Muscle of arm (tissue), 12 donors: ENCODE data around the gene PTPN1. TPM values are rescaled to one million over a fixed set of nuclear protein-coding genes. Genes with fewer than 3 reads are reported as not detected.

Source experiments
- DNase-seq: peaks from one replicate; pipeline ENCODE4 v3.0.0-alpha.2; 2013
- polyA plus RNA-seq, 12 donors: library from polyadenylated mRNA; unstranded; fragments of 120-200 nt; gene quantifications; one replicate each; pipeline ENCODE4 v1.2.1, GENCODE V29; 2013; ENCODE audit not compliant: insufficient read length in 12 of 12

PTPN1 gene
- polyA plus RNA-seq, 12 donors = 16.9 to 22.1 (median 18.5) TPM; not detected in 1

DNA sequence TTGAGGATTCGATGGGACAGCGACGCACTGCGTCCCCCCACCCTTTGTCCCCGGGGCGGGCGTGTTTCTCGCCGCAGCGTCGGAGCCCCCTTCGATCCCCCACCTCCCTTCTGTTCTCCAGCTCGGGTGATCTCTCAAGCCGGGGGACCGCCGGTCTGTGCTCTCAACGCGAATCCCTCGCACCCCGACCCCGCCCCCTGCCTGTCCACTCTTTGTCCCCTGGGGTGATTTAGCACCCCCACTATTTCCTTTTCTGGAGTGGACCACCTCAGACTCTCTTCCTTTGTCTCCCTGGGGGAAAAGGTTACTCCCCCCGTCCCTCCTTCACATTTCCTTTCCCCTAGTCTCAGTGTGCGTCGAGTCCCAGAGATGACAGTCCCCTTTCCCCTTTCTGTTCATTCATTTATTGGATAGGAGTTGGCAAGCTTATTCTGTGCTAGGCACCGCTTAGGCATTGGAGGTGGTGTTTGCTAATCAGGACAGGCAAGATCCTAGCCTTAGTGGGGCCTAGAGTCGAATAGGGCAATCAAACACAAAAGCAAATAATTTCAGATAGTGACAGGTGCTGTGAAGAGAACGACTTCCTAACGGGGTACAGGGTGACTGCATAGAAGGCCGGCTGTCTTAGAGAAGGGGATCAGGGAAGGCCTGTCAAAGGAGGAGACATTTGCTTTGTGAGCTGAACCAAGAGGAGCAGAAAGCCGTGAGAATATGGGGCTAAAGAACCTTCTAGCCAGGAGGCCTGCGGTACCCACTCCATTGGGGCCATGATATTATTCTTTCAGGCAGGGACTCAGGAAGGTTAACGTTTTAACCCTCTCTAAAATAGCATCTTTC, 741 bp downstream of the PTPN1 start:
- DNase-seq = no peak

DNA sequence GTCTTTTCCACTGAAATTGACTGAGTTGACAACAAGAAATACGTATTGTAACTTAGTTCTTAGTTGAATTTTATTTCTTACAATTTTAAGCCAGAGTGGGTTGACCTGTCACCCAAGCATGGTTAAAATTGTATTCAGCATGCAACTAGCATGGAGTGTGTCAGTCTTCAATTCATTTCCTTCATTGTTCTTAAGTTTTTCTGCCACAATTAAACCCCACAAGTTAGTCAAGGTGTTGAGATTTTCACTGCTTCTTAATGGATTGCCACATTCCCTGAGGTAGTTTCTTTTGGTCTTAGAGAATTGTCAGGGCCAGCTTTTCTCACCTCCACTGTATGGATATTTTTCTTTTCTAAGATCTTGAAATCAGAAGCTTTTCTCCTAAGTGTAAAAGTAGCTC, 2.1 kb downstream of the PTPN1 start:
- no peak for DNase-seq

DNA sequence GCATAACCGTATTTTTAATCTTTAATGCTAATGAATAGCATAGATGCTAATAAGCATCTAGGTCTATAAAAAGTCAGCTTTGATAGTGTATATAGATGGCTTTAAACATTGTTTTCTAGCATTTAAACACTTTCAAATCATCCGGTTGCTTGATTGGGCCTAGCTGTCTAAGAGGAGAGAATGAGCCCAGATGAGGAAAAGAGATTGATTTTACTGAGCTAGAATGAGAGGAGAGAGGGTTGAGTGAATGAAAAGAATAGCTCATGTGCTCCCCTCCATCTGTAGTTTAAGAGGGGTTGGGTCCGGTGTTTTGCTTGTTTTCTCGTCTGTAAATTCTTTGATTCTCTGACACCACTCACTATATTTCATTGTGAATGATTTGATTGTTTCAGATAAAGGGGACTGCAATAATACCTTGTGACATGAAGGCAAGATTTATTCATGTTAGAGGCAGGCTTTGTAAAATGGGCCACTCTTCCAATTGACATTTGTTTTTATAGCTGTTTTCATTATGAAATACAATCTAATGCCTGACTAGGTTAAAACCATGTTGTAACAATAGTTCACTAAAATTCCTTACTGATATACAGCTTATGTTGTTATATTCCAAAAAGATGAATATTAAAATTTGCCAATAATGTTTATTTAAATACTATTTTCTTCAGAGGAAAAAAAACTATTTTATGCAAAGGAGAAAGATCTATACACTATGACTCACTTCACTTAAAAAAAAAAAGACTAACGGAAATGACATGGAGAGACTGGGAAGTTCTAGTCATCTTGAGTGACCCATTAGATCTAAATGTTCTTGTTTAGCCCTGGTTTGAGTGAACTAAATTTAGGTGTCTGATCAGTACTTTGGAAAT, 3.2 kb downstream of the PTPN1 start:
- no peak for DNase-seq

DNA sequence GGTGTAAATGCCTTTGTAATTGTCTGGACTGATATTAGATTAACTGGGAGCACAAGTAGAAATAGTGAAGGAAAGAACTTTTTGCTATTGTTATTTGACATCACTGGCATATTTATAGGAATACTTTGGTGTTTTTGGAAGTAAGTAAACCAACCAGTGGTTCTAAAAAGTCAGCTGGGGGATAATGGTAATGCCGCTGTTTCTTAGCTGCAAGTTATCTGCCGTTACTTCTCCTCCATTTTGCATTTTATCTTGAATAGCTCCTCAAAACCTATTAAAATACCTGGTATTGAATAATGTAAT, 3.8 kb downstream of the PTPN1 start:
- no peak for DNase-seq

DNA sequence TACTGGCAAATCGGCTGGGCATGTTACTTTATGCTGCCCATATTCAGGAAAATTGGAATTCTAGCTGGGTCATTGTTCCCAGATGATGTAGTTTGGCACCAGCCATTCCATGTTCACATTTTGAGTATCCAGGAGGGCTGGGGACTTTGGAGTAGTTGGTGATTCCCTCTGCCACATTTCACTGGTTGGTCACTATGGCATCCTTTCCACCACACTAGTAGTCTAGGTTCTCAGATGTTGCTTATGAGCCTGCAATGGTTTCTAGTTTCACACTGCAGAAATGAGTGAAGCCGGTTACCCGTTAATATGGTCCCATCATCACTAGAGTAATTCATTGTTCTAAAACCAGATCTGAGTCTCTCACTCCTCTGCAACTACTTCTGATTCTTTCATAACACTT, 4.6 kb downstream of the PTPN1 start:
- DNase-seq = no peak

DNA sequence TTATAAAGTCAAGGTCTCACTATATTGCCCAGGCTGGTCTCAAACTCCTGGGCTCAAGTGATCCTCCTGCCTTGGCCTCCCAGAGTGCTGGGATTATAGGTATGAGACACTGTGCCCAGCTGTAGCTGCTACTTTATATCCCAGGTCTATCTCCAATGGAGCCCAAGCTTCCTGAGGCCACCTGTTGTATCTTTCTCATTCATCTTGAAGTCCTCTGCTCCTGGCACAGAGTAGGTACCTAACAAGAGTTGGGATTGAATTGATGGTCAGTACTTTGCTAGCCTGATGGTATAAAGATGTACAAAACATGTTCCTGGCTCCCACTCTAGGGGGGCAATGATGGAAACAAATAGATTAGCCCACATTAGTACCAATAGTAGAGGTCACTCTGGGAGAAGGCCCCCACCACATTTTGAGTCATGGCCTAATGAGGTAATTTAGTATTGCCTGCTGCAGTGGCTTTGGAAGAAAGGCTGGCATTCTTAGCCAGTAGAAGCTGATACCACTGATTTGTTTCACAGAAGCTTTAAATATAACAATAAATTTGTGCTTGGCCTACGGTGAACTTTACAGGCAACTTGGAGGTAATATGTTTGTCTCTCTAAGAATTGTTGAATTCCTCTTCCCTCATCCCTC, 5.4 kb downstream of the PTPN1 start:
- DNase-seq = no peak

DNA sequence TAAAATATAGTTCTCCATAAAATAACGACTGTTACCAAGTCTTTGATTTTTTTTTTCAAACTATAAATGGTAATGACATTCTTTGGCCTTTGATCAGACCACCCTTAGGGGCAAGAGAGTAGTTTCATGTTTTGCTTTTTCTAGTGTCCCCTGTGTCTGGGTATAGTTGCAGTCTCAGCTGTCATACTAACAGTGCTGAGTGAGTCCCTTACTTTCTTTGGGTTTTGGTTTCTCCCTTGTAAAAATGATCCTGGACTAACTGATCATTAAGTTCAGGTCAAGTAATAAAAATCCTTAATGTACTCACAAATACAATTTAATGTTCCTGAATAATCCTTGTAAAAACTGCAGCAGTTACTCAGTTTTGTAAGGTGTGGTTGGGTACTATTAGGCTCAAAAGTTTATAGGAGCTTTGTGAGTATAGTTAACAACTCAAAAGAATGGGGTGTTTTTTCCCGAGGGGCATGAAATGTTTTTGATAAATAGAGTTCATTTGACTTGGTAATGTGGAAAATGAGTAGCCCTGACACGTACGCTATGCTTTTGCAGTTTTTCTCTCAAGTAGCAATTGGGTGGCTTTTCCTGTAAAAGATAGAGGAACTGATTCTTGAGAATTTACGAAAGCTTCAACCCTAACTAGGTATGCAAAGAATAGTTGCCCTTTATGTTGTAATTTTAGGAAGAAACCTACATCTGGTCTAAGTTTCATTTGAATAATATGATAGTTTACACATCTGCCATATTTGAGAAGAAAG, 6.2 kb downstream of the PTPN1 start:
- DNase-seq = no peak

DNA sequence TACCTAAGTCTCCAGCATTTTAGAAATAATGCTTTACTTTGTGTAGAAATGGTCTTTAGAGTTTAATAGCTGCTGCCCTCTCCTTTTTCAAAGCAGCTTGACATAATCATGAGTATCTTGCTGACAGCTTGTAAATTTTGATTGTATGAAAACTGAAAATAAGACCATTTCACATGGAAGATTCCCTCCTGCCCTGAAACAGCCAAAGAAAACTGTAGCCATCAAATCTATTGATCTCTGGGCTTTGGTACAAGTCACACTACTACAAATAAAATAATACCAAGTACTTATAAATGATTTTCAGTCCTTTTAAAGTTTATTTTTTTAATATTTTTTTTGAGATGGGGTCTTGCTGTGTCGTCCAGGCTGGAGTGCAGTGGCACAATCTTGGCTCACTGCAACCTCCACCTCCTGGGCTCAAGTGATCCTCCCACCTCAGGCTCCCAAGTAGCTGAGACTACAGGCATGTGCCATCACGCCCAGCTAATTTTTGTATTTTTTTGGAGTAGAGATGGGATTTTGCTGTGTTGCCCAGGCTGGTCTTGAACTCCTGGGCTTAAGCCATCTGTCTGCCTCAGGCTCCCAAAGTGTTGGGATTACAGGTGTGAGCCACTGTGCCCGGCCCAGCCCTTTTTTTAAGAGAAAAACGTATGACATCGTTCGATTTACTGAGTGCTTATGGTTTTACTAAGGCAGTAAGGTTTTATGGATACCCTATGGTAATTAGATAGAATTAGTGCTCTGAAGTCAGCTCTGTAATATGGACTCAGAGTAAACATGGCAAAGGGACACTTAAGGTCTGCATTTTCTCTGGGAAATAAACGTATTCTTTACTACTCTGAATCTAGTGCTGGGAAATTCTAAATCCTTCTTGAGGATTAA, 7.0 kb downstream of the PTPN1 start:
- no peak for DNase-seq

DNA sequence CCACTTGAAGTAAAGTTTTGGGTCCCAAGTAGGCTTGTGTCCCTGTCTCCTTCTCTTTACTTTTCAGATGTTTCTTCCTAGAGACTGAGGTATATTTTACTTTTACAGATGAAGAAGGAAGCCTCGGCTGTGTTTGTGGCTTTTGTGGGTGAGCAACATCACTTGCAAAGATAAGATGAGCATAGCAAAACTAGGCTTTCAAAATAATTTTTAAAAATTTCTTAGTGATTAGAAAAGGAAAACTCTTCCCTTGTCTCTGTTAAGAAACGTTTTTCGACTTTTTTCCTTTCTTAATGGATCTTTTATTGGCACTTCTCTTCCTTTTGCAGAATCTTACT, 7.6 kb downstream of the PTPN1 start:
- no peak for DNase-seq

DNA sequence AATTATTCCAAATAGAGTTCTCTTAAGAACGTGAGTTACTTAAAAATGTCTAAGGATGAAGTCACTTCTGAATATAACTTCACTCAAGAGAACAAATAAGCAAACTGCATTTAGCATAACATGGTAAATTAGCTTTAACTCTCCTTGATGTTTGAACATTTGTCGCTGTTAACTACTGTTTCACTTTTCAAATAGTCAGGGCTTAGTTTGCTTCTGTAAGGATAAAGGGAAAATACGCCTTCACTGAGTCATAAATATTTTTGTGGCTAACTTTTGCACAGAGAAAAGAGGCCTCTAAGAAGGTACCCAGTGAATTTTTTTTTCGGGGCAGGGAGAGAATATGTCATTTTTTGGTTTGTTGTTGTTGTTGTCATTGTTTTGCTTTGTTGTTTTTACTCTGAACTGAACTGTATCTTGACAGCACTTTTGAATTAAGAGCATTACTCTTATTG, 8.1 kb downstream of the PTPN1 start:
- DNase-seq = no peak

DNA sequence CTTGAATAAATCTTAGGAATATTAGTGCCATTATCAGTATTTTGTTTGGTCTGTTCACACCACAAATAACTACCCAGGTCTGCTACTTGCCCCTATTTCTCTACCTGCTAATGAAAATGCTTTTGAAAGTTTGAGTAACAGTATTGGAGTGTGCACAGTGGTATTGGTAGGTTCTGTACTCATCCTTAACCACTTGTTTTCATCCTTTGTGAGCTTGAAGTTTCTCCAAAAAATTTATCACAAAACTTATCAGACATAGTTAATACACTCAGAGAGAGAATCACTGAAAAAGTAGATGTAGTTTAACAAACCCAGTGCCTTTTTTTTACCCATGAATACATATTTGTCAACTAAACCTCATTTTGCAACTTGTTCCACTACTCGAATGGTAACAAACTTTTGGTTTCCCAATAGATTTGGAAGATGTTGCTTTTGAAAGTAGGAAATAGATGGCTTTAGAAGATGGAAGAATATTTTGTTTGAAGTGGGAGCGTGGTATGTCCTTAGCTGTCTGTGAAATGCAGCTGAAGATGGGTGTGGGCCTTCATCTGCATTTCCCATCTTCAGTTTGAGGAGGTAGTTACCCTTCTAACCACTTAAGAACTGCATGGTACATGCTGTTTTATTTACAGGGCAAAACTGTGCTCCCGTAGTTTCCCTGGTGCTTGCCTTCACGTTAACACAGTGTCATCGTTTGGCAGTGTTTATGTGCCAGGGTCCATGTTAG, 9.0 kb downstream of the PTPN1 start:
- DNase-seq = no peak

DNA sequence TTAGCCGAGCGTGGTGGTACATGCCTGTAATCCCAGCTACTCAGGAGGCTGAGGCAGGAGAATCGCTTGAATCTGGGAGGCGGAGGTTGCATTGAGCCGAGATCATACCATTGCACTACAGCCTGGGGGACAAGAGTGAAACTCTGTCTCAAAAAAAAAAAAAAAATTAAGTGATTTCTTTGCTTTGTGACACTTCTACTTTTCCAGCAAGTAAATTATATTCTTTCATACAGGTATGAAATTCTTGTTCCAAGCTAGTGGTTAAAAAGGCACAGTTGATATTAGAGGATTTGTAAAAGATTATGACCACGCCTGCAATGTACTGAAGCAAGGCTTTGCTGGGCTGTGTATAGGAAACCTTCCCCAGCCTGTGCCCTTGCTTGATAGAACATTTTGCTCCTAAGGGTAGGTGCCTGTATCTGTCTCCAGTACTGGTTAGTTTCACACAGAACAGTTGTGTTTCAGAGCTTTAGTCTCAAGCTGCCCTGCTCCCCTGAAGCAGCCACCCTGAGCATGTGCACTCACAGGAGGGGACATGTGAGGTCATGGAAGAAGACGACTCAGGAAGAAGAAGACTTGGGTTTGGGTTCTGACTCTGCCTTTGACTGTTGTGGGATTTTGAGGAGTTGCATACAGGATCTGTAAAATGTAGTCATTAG, 10.2 kb downstream of the PTPN1 start:
- no peak for DNase-seq

DNA sequence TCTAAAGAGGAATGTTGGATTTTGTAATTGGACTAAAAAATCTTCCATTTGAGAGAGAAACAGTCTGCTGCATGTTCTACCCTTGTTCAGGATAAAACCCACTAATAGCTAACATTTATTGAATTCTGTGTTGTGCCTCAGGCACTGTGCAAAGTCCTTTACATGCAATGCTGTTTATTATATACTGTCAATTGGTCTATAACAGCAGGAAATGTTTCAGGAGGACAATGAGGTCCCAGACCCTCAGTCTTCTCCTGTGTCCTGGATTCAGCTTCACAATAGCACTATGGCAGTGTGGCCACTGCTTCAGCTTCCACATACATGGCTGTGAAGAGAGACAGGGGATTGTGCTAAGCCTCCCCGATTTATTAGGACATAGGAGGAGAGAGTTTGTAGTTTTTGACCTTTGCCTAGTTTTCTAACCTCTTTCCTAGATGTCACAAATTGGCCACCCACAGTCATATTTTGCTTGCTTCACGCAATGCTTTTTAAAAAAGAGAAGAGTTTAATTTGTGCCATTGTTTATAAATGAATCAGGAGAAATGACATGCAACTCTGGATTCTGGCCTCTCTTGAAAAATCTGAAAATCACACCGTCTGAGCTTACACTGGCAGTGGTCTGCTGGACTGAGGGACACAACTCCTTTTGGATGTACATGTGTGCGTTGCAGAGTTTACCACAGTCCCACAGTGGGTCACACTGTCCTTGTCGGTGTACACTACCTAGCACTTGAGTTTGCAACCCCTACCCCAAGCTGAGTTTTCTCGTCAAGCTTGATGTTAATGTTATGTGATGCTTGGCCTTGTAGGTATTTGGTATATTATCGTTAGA, 11.3 kb downstream of the PTPN1 start:
- DNase-seq = no peak

DNA sequence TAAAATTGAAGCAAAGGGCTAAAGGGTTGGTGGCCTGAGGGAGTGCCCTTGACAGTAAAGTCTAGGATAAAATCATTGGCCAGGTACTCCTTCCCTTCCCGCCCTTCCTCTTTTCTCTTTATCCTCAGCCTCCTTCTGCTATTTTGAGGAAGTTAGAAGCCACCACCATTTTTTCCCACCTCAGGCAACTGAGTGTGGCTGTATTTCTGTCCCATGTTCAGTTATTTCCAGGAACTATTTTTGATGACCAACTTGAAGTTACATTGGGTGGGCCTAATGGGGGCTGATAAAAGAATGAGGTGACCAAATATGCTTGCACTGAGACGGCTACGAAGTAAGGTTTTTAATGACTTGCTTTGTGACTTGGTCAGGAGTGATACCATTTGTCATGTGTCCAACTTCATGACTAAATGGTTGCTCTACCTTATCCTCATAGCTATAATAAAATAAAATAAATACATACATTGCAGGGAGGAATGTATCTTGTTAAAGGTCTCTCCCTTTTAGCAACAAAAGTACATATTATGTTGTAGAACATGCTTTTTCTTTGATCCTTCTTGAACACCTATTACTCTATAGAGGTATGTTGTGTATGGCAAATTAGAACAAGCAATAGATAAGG, 12.0 kb downstream of the PTPN1 start:
- no peak for DNase-seq

DNA sequence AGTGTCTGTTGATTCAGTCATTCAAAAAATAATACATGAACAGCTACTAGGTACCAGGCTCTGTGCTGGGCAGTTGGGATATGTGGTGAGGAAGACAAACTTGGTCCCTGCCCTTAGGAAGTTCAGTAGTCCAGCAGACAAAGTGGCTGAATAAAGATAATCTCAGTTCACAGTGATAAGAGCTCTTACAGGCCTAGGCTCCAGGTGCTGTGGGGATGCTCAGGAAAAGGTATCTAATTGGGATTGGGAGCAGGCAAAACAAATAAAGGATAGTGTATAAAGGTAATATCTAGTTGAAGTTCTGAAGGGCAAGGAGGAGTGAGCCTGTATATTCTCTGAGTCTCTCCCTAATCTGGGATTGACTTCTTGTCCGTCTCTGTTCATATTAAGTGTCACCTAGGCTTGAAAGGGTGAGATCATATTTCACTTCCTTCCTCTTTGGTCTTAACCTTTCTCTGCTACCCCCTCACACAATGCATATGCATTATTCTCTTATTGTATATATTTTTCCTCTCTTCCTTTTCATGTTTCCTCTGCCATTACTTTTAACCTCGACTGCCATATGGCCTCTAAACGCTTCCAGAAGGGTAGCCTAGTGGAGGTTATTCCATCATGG, 13.5 kb downstream of the PTPN1 start:
- DNase-seq = no peak

DNA sequence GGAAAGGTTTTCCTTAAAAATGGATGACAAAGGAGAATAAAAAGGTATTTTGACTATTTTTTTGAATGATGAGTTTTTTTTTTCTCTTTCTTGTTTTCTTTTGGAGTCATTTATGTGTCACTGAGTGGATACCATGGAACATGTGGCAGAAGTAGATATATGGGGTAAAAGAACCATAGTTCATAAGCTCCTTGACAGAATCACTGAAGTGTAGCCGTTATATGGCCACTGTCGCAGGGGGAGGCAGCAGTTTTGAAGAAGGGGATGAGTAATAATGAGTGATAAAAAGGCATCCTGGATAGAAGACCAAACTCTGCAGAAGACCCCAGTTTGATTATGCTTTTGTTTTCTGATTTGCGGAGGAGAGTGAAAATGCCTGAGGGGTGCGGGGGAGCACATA, 15.5 kb downstream of the PTPN1 start:
- DNase-seq = no peak

DNA sequence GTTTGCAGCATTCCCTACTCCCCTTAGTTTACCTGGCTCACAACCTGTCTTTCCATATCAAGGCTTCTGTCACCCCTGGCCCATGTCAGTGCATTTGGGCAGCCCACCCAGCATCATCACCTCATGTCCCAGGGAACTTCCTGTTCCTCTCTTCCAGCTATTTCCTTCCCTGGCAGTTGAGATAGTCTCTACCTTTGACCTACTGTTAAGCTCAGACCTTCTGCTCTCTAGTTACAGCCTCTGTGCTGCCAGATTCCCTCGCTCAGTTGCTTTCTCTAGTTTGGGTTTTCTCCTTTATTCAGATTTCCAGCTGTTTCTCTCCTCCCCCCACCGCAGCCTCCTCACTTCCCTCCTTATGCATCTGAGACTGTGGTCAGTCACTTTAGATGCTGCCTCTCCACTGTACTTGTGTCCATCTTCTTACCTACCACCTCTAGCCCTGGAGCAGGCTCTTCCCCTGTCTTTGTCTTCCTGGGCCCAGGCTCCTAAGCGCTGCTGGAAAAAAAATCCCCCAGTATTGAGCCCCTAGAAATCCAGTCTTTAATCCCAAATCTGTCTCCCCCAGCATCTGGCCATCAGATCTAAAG, 16.3 kb downstream of the PTPN1 start:
- DNase-seq = no peak
